HepG2 (cell line): ENCODE data around the gene STRADB. TPM values are rescaled to one million over a fixed set of nuclear protein-coding genes. Genes with fewer than 3 reads are reported as not detected.

Experiments used
- FOXA1 ChIP-seq, 2 experiments: fragments of 450-650 bp in 1 of 2; sonication (generic) in 1 of 2; formaldehyde crosslinking in 1 of 2; IDR thresholded peaks; 2 replicates each; pipeline versions ENCODE4 v1.4.0 to v1.6.1; 2016 to 2020; ENCODE audit warnings: missing genetic modification reagents in 1 of 2
- HNRNPK ChIP-seq: fragments of 200-400 bp; formaldehyde crosslinking; IDR thresholded peaks from 2 replicates; pipeline ENCODE4 v1.6.1; 2018; ENCODE audit warnings: low read length, low read depth, moderate library complexity, mild to moderate bottlenecking; ENCODE audit not compliant: poor library complexity, severe bottlenecking
- MBNL3 ChIP-seq: fragments of 250-450 bp; sonication (Bioruptor Pico); conservative IDR thresholded peaks from 2 replicates; pipeline ENCODE4 v1.8.0; 2022; ENCODE audit warnings: mild to moderate bottlenecking, inconsistent platforms
- NFYC ChIP-seq: IDR thresholded peaks from 2 replicates; pipeline ENCODE4 v1.6.1; 2016; ENCODE audit warnings: missing genetic modification reagents, missing compliant biosample characterization
- POGZ ChIP-seq: sonication (generic); formaldehyde crosslinking; IDR thresholded peaks from 2 replicates; pipeline ENCODE4 v1.4.0; 2020; ENCODE audit warnings: mild to moderate bottlenecking, missing genetic modification reagents
- POLR2AphosphoS5 ChIP-seq: IDR thresholded peaks from 2 replicates; pipeline ENCODE4 v1.6.1; 2012; ENCODE audit warnings: low read depth, low read length
- RFX5 ChIP-seq: IDR thresholded peaks from 2 replicates; pipeline ENCODE4 v1.6.1; 2011; ENCODE audit warnings: low read depth, low read length, improper control_type of control experiment
- SP140L ChIP-seq: sonication (generic); formaldehyde crosslinking; IDR thresholded peaks from 2 replicates; pipeline ENCODE4 v1.4.0; 2020; ENCODE audit warnings: missing genetic modification reagents, borderline replicate concordance
- U2AF2 ChIP-seq: fragments of 200-400 bp; formaldehyde crosslinking; IDR thresholded peaks from 2 replicates; pipeline ENCODE4 v1.6.1; 2017; ENCODE audit warnings: low read depth, mild to moderate bottlenecking, low read length
- ZBTB1 ChIP-seq: sonication (generic); formaldehyde crosslinking; IDR thresholded peaks from 2 replicates; pipeline ENCODE4 v1.4.0; 2020; ENCODE audit warnings: missing genetic modification reagents, borderline replicate concordance
- ZFP36 ChIP-seq: fragments of 150-350 bp; IDR thresholded peaks from 2 replicates; pipeline ENCODE4 v1.6.1; 2018; ENCODE audit warnings: borderline replicate concordance, low read length, low read depth; ENCODE audit not compliant: partially characterized antibody
- ZMYM2 ChIP-seq: sonication (generic); formaldehyde crosslinking; IDR thresholded peaks from 2 replicates; pipeline ENCODE4 v1.8.0; 2022; ENCODE audit warnings: mild to moderate bottlenecking, missing genetic modification reagents
- ZNF225 ChIP-seq: sonication (generic); formaldehyde crosslinking; IDR thresholded peaks from 2 replicates; pipeline ENCODE4 v1.4.0; 2020; ENCODE audit warnings: mild to moderate bottlenecking, missing genetic modification reagents
- ZNF343 ChIP-seq: sonication (generic); formaldehyde crosslinking; IDR thresholded peaks from 2 replicates; pipeline ENCODE4 v1.4.0; 2020; ENCODE audit warnings: mild to moderate bottlenecking, missing genetic modification reagents
- ZNF451 ChIP-seq: sonication (generic); formaldehyde crosslinking; IDR thresholded peaks from 2 replicates; pipeline ENCODE4 v1.5.0; 2020; ENCODE audit warnings: mild to moderate bottlenecking, missing genetic modification reagents
- ZNF598 ChIP-seq: sonication (generic); formaldehyde crosslinking; IDR thresholded peaks from 2 replicates; pipeline ENCODE4 v1.5.1; 2020; ENCODE audit warnings: mild to moderate bottlenecking, missing genetic modification reagents, borderline replicate concordance
- ZNF768 ChIP-seq: sonication (generic); formaldehyde crosslinking; IDR thresholded peaks from 2 replicates; pipeline ENCODE4 v1.4.0; 2020; ENCODE audit warnings: missing genetic modification reagents
- ZNF773 ChIP-seq: sonication (generic); formaldehyde crosslinking; IDR thresholded peaks from 2 replicates; pipeline ENCODE4 v1.4.0; 2020; ENCODE audit warnings: missing genetic modification reagents, borderline replicate concordance
- ZNF841 ChIP-seq: sonication (generic); formaldehyde crosslinking; IDR thresholded peaks from 2 replicates; pipeline ENCODE4 v1.8.1; 2023; ENCODE audit warnings: missing genetic modification reagents, borderline replicate concordance
- ZSCAN9 ChIP-seq: IDR thresholded peaks from 2 replicates; pipeline ENCODE4 v1.6.1; 2016; ENCODE audit warnings: borderline replicate concordance
- polyA plus RNA-seq, 8 experiments: library from polyadenylated mRNA; depleted of rRNA in 3 of 8; stranded (reverse) in 7 of 8; unstranded in 1 of 8; fragments of >200 nt; fragmentation: Illumina TruSeq in 4 of 8; extraction: Trizol in 4 of 8; gene quantifications; 2 replicates each; pipeline versions ENCODE4 v1.2.1 to v1.2.3, GENCODE V29; 2011 to 2016; ENCODE audit warnings: low read depth in 4 of 8, missing spikeins in 1 of 8, mixed read lengths in 1 of 8; ENCODE audit not compliant: insufficient read depth in 1 of 8
- total RNA-seq, 5 experiments: library from RNA; depleted of rRNA; stranded (reverse); fragments of >200 nt; fragmentation: Illumina TruSeq; extraction: Trizol; gene quantifications; 2 replicates each; pipeline ENCODE4 v1.2.3, GENCODE V29; 2016; ENCODE audit warnings: low read depth in 1 of 5
- TF ChIP-seq, protein P1 (sequence below): sonication (generic); formaldehyde crosslinking; IDR thresholded peaks from 2 replicates; pipeline ENCODE4 v1.4.0; 2020; ENCODE audit warnings: missing genetic modification reagents
- TF ChIP-seq, protein P2 (sequence below): sonication (generic); formaldehyde crosslinking; IDR thresholded peaks from 2 replicates; pipeline ENCODE4 v1.8.0; 2022; ENCODE audit warnings: mild to moderate bottlenecking, missing genetic modification reagents, moderate library complexity
- TF ChIP-seq, protein P3 (sequence below): sonication (generic); formaldehyde crosslinking; IDR thresholded peaks from 2 replicates; pipeline ENCODE4 v1.4.0; 2020; ENCODE audit warnings: missing genetic modification reagents, low read depth, mild to moderate bottlenecking, borderline replicate concordance
- TF ChIP-seq, protein P4 (sequence below): sonication (generic); formaldehyde crosslinking; IDR thresholded peaks from 2 replicates; pipeline ENCODE4 v1.4.0; 2020; ENCODE audit warnings: low read depth, mild to moderate bottlenecking, missing genetic modification reagents

Gene STRADB
- total and polyA plus RNA-seq, 2 of the 13 experiments (the other 11 are each of a cell fraction or from before 2014, with no cell fraction given) = 34.1 to 66.6 TPM

DNA sequence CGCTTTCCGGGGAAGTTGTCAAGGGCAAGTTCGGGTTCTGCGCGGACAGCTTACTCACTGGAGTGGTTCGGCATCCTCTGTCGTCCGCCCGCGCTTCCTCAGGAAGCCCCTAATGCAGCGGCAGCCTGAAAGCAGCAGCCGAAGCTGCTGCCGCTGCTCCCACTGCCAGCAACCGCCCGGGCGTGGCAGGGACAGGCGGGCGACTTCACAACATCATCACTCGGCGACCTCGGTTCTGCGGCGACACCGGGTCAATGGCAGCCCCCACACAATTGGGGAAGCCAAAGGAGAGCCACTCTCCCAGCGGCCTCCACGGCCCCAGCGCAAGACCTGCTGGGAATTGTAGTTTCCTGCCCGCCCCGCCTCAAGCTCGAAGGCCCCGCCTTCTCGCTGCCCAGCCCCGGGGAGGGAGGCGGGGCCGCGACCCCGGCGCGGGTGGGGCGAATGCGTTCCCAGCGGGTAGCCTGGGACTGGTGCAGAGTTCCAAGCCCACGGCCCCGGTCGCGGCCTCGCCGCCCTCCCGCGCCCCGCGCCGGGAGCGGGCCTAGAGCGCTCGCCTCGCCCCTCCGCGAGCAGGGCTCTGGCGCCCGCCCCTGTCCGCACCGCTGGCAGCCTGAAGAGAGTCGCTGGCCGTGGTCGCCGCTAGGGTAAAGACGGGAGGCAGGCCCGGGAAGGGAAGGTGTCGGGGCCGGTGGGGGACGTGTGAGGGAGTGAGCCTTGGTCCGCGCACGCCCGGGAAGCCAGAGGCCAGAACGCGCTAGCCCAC lies at the start of gene STRADB, which contains the start of gene TRAK2 (continued):
- TF ChIP-seq HNRNPK (no peak), ZNF598 (CRISPR knock-in tag) (peak; percentile 98; the same call in 1 of the 2 replicates), ZNF768 (CRISPR knock-in tag) (no peak), FOXA1 (IDR thresholded peaks at IDR 0.05) (no peak), FOXA1 (CRISPR knock-in tag; IDR thresholded peaks at IDR 0.05) (peak; percentile 52; the same call in 1 of the 2 replicates), ZNF841 (CRISPR knock-in tag) (no peak), SP140L (CRISPR knock-in tag) (0 out of 2 replicates have a peak, but pooled peaks have one; percentile 74), U2AF2 (no peak), ZNF773 (peak; percentile 90; the same call in 1 of the 2 replicates), ZNF225 (CRISPR knock-in tag) (peak; percentile 88; the same call in 1 of the 2 replicates), ZBTB1 (no peak), MBNL3 (no peak), POGZ (CRISPR knock-in tag) (peak; percentile 99), ZFP36 (no peak), NFYC (CRISPR knock-in tag) (peak; percentile 56), ZNF451 (CRISPR knock-in tag) (peak; percentile 90), POLR2AphosphoS5 (peak; percentile 98), ZNF343 (CRISPR knock-in tag) (peak; percentile 96; the same call in 1 of the 2 replicates), ZSCAN9 (CRISPR knock-in tag) (peak; percentile 83), RFX5 (peak; percentile 57; the same call in 1 of the 2 replicates), ZMYM2 (CRISPR knock-in tag) (no peak)
- TF ChIP-seq, protein P1, sequence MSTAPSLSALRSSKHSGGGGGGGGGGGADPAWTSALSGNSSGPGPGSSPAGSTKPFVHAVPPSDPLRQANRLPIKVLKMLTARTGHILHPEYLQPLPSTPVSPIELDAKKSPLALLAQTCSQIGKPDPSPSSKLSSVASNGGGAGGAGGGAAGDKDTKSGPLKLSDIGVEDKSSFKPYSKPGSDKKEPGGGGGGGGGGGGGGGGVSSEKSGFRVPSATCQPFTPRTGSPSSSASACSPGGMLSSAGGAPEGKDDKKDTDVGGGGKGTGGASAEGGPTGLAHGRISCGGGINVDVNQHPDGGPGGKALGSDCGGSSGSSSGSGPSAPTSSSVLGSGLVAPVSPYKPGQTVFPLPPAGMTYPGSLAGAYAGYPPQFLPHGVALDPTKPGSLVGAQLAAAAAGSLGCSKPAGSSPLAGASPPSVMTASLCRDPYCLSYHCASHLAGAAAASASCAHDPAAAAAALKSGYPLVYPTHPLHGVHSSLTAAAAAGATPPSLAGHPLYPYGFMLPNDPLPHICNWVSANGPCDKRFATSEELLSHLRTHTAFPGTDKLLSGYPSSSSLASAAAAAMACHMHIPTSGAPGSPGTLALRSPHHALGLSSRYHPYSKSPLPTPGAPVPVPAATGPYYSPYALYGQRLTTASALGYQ (CRISPR knock-in tag) = peak; percentile 51
- TF ChIP-seq, protein P2, sequence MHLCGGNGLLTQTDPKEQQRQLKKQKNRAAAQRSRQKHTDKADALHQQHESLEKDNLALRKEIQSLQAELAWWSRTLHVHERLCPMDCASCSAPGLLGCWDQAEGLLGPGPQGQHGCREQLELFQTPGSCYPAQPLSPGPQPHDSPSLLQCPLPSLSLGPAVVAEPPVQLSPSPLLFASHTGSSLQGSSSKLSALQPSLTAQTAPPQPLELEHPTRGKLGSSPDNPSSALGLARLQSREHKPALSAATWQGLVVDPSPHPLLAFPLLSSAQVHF = peak; percentile 79; the same call in 1 of the 2 replicates
- TF ChIP-seq, protein P3, sequence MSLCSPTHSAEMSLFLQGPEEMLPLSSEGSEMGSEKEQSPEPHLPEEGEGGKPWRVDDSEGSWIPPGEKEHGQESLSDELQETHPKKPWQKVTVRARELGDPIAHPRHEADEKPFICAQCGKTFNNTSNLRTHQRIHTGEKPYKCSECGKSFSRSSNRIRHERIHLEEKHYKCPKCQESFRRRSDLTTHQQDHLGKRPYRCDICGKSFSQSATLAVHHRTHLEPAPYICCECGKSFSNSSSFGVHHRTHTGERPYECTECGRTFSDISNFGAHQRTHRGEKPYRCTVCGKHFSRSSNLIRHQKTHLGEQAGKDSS (CRISPR knock-in tag) = peak; percentile 20
- TF ChIP-seq, protein P4, sequence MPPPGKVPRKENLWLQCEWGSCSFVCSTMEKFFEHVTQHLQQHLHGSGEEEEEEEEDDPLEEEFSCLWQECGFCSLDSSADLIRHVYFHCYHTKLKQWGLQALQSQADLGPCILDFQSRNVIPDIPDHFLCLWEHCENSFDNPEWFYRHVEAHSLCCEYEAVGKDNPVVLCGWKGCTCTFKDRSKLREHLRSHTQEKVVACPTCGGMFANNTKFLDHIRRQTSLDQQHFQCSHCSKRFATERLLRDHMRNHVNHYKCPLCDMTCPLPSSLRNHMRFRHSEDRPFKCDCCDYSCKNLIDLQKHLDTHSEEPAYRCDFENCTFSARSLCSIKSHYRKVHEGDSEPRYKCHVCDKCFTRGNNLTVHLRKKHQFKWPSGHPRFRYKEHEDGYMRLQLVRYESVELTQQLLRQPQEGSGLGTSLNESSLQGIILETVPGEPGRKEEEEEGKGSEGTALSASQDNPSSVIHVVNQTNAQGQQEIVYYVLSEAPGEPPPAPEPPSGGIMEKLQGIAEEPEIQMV (CRISPR knock-in tag) = peak; percentile 25
